Panc1 (cell line): ENCODE results near the gene PPP6R2.

ENCODE experiments used
- POLR2AphosphoS5 ChIP-seq: IDR thresholded peaks from 2 replicates; pipeline ENCODE4 v1.6.1; 2012; ENCODE audit warnings: mild to moderate bottlenecking, low read depth, low read length, moderate library complexity
- SIN3A ChIP-seq: IDR thresholded peaks from 2 replicates; pipeline ENCODE4 v1.6.1; 2012; ENCODE audit warnings: low read depth, mild to moderate bottlenecking, low read length, moderate library complexity, borderline replicate concordance; ENCODE audit not compliant: insufficient read depth
- TCF7L2 ChIP-seq: IDR thresholded peaks from 2 replicates; pipeline ENCODE4 v1.6.1; 2011; ENCODE audit warnings: mild to moderate bottlenecking, low read depth, low read length, inconsistent platforms
- TF ChIP-seq, protein P1 (sequence below): fragments of 450-650 bp; IDR thresholded peaks from 2 replicates; pipeline ENCODE4 v1.5.1; 2017; ENCODE audit warnings: mild to moderate bottlenecking
- TF ChIP-seq, protein P2 (sequence below), 2 experiments: IDR thresholded peaks; 2 replicates each; pipeline ENCODE4 v1.6.1; 2011 to 2012; ENCODE audit warnings: low read depth in 2 of 2, control low read depth in 1 of 2, low read length in 1 of 2, mild to moderate bottlenecking in 1 of 2, moderate library complexity in 1 of 2; ENCODE audit not compliant: insufficient read depth in 1 of 2

DNA sequence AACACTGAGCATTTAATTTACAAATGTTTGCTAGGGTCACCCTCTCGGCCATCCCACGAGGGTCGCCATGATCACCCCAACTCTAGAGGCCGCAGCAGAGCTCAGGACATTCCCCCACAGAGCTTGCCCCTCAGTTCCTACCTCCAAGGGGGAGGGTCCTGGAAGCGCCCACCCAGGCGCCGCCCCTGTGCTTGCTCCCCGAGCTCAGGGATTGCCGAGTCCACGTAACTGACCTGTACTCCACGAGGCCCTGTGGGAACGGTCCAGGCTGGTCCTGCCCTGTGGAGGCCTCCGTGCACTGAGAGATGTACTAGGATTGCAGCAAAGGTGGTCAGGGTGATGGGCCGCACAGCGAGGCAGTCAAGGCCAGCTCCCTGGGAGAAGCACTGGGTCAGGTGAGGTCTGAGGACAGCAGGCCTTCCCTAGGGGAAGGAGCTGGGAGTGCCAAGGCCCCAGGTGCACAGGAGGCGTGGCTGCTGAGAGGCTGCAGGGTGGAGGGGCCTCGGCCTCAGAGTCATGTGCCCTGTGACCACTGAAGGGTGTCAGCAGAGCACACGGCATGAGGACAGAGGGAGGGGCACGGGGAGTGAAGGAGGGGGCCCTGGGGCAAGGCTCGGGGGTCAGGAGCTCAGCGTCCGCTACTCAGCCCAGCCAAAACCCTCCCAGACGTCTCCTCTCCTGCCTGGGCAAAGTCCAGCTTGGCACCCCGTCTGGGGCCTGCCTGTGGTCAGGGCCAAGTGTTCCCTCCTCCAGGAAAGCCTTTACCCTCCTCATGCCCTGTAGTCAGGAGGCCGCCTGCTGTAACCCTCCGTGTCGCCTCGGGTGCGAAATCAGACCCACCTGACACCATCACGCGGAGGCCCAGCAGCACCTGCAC lies 141.1 kb downstream of the PPP6R2 start:
- TF ChIP-seq, protein P1, sequence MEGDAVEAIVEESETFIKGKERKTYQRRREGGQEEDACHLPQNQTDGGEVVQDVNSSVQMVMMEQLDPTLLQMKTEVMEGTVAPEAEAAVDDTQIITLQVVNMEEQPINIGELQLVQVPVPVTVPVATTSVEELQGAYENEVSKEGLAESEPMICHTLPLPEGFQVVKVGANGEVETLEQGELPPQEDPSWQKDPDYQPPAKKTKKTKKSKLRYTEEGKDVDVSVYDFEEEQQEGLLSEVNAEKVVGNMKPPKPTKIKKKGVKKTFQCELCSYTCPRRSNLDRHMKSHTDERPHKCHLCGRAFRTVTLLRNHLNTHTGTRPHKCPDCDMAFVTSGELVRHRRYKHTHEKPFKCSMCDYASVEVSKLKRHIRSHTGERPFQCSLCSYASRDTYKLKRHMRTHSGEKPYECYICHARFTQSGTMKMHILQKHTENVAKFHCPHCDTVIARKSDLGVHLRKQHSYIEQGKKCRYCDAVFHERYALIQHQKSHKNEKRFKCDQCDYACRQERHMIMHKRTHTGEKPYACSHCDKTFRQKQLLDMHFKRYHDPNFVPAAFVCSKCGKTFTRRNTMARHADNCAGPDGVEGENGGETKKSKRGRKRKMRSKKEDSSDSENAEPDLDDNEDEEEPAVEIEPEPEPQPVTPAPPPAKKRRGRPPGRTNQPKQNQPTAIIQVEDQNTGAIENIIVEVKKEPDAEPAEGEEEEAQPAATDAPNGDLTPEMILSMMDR = no peak
- no peak for TF ChIP-seq POLR2AphosphoS5
- TF ChIP-seq, protein P2, sequence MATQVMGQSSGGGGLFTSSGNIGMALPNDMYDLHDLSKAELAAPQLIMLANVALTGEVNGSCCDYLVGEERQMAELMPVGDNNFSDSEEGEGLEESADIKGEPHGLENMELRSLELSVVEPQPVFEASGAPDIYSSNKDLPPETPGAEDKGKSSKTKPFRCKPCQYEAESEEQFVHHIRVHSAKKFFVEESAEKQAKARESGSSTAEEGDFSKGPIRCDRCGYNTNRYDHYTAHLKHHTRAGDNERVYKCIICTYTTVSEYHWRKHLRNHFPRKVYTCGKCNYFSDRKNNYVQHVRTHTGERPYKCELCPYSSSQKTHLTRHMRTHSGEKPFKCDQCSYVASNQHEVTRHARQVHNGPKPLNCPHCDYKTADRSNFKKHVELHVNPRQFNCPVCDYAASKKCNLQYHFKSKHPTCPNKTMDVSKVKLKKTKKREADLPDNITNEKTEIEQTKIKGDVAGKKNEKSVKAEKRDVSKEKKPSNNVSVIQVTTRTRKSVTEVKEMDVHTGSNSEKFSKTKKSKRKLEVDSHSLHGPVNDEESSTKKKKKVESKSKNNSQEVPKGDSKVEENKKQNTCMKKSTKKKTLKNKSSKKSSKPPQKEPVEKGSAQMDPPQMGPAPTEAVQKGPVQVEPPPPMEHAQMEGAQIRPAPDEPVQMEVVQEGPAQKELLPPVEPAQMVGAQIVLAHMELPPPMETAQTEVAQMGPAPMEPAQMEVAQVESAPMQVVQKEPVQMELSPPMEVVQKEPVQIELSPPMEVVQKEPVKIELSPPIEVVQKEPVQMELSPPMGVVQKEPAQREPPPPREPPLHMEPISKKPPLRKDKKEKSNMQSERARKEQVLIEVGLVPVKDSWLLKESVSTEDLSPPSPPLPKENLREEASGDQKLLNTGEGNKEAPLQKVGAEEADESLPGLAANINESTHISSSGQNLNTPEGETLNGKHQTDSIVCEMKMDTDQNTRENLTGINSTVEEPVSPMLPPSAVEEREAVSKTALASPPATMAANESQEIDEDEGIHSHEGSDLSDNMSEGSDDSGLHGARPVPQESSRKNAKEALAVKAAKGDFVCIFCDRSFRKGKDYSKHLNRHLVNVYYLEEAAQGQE (IDR thresholded peaks at IDR 0.05; ENCODE audit: insufficient read depth in 1 of 2, low read depth in 2 of 2, low read length in 1 of 2) = no peak
- no peak for TF ChIP-seq TCF7L2
- TF ChIP-seq SIN3A = no peak
